Measurements from ENCODE around the gene ZNF600. TPM values are rescaled to one million over a fixed set of nuclear protein-coding genes. Genes with fewer than 3 reads are reported as not detected.
"Not testable (repeated sequence)": the region's sequence is repeated elsewhere in the genome, so short reads cannot be mapped to it uniquely, and the experiment has no call there.

The ZNF600 gene
- total and polyA plus RNA-seq, 2 experiments from 2014 or later: 6.0 to 6.9 TPM

DNA sequence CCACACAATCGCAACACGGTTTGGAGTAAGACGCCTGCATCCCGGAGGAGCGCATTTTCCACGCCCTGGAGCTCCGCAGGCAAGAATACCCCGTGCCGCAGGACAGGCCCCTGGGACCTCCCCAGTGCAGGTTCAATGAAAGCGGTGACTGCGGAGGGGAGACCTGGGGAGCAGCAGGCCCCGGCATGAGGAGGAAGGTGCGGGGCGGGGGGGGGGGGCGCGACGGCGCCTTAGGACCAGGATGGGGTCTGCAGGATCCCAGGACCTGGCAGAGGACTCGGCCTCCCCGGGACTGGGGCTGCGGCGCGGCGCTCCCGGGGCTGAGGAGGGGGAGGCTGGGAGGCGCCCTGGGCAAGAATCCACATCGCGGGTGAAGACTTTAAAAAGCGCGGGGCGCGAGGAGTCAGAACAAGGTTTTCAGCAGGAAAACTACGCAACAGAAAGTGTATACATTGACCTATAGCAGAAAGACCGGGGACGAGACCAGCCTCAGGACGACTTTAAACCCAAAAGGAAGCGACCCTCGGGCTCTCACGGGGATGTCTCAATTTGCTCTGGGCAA, 52.2 kb downstream of the ZNF600 start (continued):
- TF ChIP-seq, protein P1, sequence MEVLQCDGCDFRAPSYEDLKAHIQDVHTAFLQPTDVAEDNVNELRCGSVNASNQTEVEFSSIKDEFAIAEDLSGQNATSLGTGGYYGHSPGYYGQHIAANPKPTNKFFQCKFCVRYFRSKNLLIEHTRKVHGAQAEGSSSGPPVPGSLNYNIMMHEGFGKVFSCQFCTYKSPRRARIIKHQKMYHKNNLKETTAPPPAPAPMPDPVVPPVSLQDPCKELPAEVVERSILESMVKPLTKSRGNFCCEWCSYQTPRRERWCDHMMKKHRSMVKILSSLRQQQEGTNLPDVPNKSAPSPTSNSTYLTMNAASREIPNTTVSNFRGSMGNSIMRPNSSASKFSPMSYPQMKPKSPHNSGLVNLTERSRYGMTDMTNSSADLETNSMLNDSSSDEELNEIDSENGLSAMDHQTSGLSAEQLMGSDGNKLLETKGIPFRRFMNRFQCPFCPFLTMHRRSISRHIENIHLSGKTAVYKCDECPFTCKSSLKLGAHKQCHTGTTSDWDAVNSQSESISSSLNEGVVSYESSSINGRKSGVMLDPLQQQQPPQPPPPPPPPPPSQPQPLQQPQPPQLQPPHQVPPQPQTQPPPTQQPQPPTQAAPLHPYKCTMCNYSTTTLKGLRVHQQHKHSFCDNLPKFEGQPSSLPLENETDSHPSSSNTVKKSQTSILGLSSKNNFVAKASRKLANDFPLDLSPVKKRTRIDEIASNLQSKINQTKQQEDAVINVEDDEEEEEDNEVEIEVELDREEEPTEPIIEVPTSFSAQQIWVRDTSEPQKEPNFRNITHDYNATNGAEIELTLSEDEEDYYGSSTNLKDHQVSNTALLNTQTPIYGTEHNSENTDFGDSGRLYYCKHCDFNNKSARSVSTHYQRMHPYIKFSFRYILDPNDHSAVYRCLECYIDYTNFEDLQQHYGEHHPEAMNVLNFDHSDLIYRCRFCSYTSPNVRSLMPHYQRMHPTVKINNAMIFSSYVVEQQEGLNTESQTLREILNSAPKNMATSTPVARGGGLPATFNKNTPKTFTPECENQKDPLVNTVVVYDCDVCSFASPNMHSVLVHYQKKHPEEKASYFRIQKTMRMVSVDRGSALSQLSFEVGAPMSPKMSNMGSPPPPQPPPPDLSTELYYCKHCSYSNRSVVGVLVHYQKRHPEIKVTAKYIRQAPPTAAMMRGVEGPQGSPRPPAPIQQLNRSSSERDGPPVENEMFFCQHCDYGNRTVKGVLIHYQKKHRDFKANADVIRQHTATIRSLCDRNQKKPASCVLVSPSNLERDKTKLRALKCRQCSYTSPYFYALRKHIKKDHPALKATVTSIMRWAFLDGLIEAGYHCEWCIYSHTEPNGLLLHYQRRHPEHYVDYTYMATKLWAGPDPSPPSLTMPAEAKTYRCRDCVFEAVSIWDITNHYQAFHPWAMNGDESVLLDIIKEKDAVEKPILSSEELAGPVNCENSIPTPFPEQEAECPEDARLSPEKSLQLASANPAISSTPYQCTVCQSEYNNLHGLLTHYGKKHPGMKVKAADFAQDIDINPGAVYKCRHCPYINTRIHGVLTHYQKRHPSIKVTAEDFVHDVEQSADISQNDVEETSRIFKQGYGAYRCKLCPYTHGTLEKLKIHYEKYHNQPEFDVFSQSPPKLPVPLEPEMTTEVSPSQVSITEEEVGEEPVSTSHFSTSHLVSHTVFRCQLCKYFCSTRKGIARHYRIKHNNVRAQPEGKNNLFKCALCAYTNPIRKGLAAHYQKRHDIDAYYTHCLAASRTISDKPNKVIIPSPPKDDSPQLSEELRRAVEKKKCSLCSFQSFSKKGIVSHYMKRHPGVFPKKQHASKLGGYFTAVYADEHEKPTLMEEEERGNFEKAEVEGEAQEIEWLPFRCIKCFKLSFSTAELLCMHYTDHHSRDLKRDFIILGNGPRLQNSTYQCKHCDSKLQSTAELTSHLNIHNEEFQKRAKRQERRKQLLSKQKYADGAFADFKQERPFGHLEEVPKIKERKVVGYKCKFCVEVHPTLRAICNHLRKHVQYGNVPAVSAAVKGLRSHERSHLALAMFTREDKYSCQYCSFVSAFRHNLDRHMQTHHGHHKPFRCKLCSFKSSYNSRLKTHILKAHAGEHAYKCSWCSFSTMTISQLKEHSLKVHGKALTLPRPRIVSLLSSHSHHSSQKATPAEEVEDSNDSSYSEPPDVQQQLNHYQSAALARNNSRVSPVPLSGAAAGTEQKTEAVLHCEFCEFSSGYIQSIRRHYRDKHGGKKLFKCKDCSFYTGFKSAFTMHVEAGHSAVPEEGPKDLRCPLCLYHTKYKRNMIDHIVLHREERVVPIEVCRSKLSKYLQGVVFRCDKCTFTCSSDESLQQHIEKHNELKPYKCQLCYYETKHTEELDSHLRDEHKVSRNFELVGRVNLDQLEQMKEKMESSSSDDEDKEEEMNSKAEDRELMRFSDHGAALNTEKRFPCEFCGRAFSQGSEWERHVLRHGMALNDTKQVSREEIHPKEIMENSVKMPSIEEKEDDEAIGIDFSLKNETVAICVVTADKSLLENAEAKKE (CRISPR knock-in tag; IDR thresholded peaks at IDR 0.05): no peak
- TF ChIP-seq, protein P2, sequence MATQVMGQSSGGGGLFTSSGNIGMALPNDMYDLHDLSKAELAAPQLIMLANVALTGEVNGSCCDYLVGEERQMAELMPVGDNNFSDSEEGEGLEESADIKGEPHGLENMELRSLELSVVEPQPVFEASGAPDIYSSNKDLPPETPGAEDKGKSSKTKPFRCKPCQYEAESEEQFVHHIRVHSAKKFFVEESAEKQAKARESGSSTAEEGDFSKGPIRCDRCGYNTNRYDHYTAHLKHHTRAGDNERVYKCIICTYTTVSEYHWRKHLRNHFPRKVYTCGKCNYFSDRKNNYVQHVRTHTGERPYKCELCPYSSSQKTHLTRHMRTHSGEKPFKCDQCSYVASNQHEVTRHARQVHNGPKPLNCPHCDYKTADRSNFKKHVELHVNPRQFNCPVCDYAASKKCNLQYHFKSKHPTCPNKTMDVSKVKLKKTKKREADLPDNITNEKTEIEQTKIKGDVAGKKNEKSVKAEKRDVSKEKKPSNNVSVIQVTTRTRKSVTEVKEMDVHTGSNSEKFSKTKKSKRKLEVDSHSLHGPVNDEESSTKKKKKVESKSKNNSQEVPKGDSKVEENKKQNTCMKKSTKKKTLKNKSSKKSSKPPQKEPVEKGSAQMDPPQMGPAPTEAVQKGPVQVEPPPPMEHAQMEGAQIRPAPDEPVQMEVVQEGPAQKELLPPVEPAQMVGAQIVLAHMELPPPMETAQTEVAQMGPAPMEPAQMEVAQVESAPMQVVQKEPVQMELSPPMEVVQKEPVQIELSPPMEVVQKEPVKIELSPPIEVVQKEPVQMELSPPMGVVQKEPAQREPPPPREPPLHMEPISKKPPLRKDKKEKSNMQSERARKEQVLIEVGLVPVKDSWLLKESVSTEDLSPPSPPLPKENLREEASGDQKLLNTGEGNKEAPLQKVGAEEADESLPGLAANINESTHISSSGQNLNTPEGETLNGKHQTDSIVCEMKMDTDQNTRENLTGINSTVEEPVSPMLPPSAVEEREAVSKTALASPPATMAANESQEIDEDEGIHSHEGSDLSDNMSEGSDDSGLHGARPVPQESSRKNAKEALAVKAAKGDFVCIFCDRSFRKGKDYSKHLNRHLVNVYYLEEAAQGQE (IDR thresholded peaks at IDR 0.05; ENCODE audit: unreplicated experiment): no peak
- TF ChIP-seq JUNB (IDR thresholded peaks at IDR 0.05; ENCODE audit: unreplicated experiment) (no peak), EZH2phosphoT487 (IDR thresholded peaks at IDR 0.05; ENCODE audit: unreplicated experiment) (no peak), ZNF331 (CRISPR knock-in tag; IDR thresholded peaks at IDR 0.05; ENCODE audit: low read depth) (no peak), NANOG (IDR thresholded peaks at IDR 0.05; ENCODE audit: borderline replicate concordance) (no peak)

DNA sequence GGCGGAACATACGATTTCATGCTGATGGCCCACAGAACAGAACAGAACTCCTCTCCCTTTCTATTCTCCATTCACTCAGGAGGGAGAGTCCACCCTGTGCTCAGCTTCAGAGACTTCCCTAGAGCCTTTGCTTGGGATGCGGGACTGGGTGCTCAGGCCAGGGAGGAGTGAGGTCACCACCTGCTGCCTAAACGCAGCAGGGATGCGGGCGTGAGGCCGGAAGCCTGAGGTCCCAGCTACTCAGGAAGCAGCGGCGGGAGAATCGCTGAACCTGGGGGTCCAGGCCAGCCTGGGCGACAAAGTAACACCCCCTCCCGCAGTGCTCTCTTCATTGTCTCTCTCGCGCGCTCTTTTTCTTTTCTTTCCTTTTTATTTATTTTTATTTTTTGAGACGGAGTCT, 60.5 kb downstream of the ZNF600 start:
- peaks cover 23% of the 10 kb centered on the region for H3K9me3 Mint-ChIP-seq
- H3K4me3 ChIP-seq; H3K4me1 ChIP-seq (ENCODE audit: insufficient read depth); H3K4me2 ChIP-seq; H2AFZ ChIP-seq; H3F3A ChIP-seq (replicated peaks; ENCODE audit: low read depth); H3K27me3 Mint-ChIP-seq (ENCODE audit: insufficient read depth, low read depth, poor library complexity); H3K4me3 Mint-ChIP-seq; H3K9me2 ChIP-seq (ENCODE audit: insufficient read depth); H3K79me2 ChIP-seq (replicated peaks; ENCODE audit: insufficient read depth); H3K36me3 ChIP-seq (ENCODE audit: insufficient read depth); H4K20me1 ChIP-seq (replicated peaks; ENCODE audit: insufficient read depth); ATAC-seq; H3K4me1 Mint-ChIP-seq; H3K27me3 ChIP-seq (ENCODE audit: insufficient read depth); H3K27ac Mint-ChIP-seq; DNase-seq (ENCODE audit: low spot score); H3K27ac ChIP-seq (ENCODE audit: low read depth): not testable (repeated sequence)
- H3K36me3 Mint-ChIP-seq (ENCODE audit: low read depth): peaks cover 51% of the 10 kb centered on the region
